Nephron progenitor cell (in vitro differentiated cells): ENCODE measurements around the gene SRRM5.
"Not testable (repeated sequence)": the region's sequence is repeated elsewhere in the genome, so short reads cannot be mapped to it uniquely, and the experiment has no call there.

ENCODE experiments used
- DNase-seq: peaks from one replicate; pipeline ENCODE4 v3.0.0; 2021
- H3K27ac Mint-ChIP-seq: 2 replicates; pipeline ENCODE4 v1.8.0; 2021; ENCODE audit warnings: mild to moderate bottlenecking, moderate library complexity, mixed read lengths
- H3K27me3 Mint-ChIP-seq: 2 replicates; pipeline ENCODE4 v1.8.0; 2021; ENCODE audit warnings: mild to moderate bottlenecking, low read depth, mixed read lengths; ENCODE audit not compliant: poor library complexity
- H3K36me3 Mint-ChIP-seq: 2 replicates; pipeline ENCODE4 v1.8.0; 2021; ENCODE audit warnings: low read depth, mixed read lengths
- H3K4me1 Mint-ChIP-seq: 2 replicates; pipeline ENCODE4 v1.8.0; 2021; ENCODE audit warnings: mixed read lengths
- H3K4me3 Mint-ChIP-seq: 2 replicates; pipeline ENCODE4 v1.8.0; 2021; ENCODE audit warnings: mild to moderate bottlenecking, moderate library complexity, mixed read lengths
- H3K9me3 Mint-ChIP-seq: 2 replicates; pipeline ENCODE4 v1.8.0; 2021; ENCODE audit warnings: mild to moderate bottlenecking, moderate library complexity, mixed read lengths
- TF ChIP-seq, protein P1 (sequence below): fragments of 200-600 bp; sonication (generic); IDR thresholded peaks from 2 replicates; pipeline ENCODE4 v1.5.0; 2021; ENCODE audit warnings: antibody characterized with exemption

Gene SRRM5

DNA sequence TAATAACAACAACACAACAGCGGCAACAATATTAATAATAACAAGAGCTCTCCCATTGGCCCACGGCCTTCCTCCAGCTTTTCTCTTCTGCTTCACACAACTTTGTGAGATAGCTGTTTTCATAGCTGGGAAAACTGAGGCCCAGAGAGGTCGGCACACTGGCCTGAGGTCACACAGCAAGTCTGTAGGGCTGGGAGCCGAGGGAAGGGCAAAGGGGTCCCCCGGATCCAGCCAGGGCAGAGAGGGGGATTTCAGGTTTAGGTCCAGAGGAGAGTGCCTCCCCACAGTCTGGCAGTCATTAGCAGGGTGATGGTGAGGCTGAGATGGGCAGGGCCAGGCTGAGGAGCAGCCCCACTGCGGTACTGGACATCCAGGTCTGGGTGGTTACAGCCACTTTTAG, 36.7 kb downstream of the SRRM5 start:
- TF ChIP-seq, protein P1, sequence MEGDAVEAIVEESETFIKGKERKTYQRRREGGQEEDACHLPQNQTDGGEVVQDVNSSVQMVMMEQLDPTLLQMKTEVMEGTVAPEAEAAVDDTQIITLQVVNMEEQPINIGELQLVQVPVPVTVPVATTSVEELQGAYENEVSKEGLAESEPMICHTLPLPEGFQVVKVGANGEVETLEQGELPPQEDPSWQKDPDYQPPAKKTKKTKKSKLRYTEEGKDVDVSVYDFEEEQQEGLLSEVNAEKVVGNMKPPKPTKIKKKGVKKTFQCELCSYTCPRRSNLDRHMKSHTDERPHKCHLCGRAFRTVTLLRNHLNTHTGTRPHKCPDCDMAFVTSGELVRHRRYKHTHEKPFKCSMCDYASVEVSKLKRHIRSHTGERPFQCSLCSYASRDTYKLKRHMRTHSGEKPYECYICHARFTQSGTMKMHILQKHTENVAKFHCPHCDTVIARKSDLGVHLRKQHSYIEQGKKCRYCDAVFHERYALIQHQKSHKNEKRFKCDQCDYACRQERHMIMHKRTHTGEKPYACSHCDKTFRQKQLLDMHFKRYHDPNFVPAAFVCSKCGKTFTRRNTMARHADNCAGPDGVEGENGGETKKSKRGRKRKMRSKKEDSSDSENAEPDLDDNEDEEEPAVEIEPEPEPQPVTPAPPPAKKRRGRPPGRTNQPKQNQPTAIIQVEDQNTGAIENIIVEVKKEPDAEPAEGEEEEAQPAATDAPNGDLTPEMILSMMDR, result no peak
- peaks cover 14% of the 10 kb centered on the region for H3K27me3 Mint-ChIP-seq
- H3K9me3 Mint-ChIP-seq, result peaks cover 27% of the 10 kb centered on the region
- peaks cover 66% of the 10 kb centered on the region for H3K36me3 Mint-ChIP-seq
- no peak for DNase-seq
- no peak overlapping the region for H3K27ac Mint-ChIP-seq
- no peak overlapping the region for H3K4me3 Mint-ChIP-seq
- peaks cover 5% of the 10 kb centered on the region for H3K4me1 Mint-ChIP-seq

DNA sequence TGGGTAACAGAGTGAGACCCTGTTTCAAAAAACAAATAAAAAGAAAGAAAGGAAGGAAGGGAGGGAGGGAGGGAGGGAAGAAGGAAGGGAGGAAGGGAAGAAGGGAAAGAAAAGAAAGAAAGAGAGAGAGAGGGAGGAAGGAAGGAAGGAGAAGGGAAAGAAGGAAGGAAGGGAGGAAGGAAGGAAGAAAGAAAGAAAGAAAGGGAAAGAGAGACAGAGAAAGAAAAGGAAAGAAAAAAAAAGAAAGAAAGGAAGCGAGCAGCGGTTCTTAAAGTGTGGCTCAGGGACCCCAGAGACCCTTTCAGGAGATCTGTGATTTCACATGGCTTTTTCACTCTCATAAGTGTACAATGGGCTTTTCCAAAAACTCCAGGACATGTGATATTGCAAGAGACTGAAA, 37.6 kb downstream of the SRRM5 start:
- peaks cover 27% of the 10 kb centered on the region for H3K9me3 Mint-ChIP-seq
- TF ChIP-seq, protein P1, result no peak
- H3K27ac Mint-ChIP-seq, result no peak overlapping the region
- no peak for DNase-seq
- H3K36me3 Mint-ChIP-seq, result peaks cover 67% of the 10 kb centered on the region
- H3K27me3 Mint-ChIP-seq, result peaks cover 7% of the 10 kb centered on the region
- H3K4me3 Mint-ChIP-seq, result no peak overlapping the region
- H3K4me1 Mint-ChIP-seq, result peaks cover 5% of the 10 kb centered on the region

DNA sequence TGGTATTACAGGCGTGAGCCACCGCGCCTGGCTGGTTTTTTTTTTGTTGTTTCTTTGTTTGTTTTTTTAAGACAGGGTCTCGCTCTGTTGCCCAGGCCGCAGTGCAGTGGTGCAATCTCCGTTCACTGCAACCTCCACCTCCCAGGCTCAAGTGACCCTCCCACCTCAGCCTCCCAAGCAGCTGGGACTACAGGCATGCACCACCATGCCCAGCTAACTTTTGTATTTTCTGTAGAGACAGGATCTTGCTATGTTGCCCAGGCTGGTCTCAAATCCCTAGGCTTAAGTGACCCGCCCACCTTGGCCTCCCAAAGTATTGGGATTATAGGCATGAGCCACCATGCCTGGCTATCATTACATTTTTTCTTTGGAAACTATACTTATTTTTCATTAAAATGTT, 38.4 kb downstream of the SRRM5 start:
- Mint-ChIP-seq H3K36me3 (peaks cover 68% of the 10 kb centered on the region), H3K9me3 (peaks cover 23% of the 10 kb centered on the region)
- DNase-seq, H3K4me3 Mint-ChIP-seq, H3K27ac Mint-ChIP-seq, H3K27me3 Mint-ChIP-seq, H3K4me1 Mint-ChIP-seq: not testable (repeated sequence)

DNA sequence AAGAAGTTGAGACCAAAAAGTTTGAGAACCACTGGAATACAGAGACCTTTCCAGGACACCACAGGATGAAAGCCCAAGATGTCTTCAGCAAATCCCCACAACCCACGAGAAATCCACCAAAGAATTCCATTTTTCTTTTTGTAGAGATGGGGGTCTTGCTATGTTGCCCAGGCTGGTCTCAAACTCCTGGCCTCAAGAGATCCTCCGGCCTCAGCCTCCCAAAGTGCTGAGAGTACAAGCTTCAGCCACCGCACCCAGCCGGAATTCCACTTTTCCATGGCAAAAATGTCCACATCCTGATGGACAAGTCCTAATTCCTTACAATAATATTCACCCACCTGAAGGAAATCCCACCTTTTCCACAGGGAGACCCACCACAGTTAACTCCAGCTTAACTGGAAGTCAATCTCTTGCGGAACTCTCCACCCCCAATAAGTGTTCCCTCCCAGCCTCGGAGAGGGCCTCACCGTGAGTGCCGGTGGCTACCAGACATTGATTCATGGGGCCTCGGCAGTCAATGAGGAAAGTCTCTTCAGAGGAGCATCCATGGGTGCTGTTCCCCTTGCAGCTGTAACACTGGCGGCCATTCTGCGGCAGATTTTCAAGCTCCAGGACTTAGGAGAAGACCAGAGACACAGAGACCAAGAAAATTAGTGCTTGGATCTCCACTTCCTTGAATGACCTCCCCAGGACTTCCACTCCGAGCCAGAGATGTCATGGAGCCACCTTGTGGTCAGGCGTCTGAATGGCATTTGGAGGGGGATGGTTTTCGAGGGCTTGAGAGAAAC, 40.1 kb downstream of the SRRM5 start:
- peaks cover 74% of the 10 kb centered on the region for H3K36me3 Mint-ChIP-seq
- peaks cover 5% of the 10 kb centered on the region for H3K4me1 Mint-ChIP-seq
- no peaks in the 10 kb centered on the region for H3K27me3 Mint-ChIP-seq
- peaks cover 12% of the 10 kb centered on the region for H3K9me3 Mint-ChIP-seq
- TF ChIP-seq, protein P1, result peak; percentile 70
- no peak overlapping the region for H3K27ac Mint-ChIP-seq
- peak; percentile 58 for DNase-seq
- peak overlapping the region; percentile 38 for H3K4me3 Mint-ChIP-seq

DNA sequence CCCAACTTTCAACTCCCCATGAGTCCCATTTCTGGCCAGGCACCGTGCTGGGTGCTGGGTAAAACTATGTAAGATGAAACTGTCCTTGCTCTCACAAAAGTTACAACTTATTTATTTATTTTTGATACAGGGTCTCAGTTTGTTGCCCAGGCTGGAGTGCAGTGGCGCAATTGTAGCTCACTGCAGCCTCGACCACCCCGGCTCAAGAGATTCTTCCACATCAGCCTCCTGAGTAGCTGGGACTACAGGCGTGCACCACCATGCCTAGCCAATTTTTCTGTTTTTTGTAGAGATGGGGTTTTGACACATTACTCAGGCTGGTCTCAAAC, 40.6 kb downstream of the SRRM5 start:
- Mint-ChIP-seq H3K36me3 (peaks cover 74% of the 10 kb centered on the region), H3K4me1 (peaks cover 5% of the 10 kb centered on the region), H3K27me3 (no peaks in the 10 kb centered on the region), H3K27ac (no peak overlapping the region), H3K4me3 (no peak overlapping the region), H3K9me3 (peaks cover 6% of the 10 kb centered on the region)
- TF ChIP-seq, protein P1, result no peak
- DNase-seq, result no peak

DNA sequence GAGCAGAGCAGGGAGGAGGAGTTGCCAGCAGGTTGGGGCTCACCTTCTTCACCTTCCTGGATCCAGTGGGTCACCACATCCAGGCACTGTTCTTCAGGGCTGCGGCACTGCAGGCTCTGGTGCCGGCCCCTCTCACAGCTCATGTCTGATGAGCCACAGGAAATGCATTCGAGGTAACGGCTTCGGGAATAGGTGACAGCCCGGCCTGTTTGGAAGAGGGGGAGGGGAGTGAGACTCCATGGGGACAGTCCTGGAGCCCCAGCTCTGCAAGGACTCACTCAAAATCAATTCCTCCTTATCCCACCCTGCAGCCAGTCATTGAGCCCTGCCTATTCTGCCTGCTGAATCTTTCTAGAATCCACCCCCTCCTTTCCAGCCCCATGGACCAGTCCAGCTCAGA, 44.5 kb downstream of the SRRM5 start:
- Mint-ChIP-seq H3K4me3 (no peak overlapping the region), H3K9me3 (peaks cover 10% of the 10 kb centered on the region), H3K36me3 (peaks cover 88% of the 10 kb centered on the region), H3K27me3 (peaks cover 8% of the 10 kb centered on the region), H3K27ac (no peak overlapping the region), H3K4me1 (peaks cover 5% of the 10 kb centered on the region)
- TF ChIP-seq, protein P1, result no peak
- DNase-seq, result no peak
